ENCODE results near the gene PSMB10. TPM values are rescaled to one million over a fixed set of nuclear protein-coding genes. Genes with fewer than 3 reads are reported as not detected.

PSMB10 gene
- total and polyA plus RNA-seq, 2 donors (not counting 1 experiment from before 2014, with no cell fraction given): 18.1 to 66.9 TPM

- no peaks in the 10 kb centered on the region for H4K20me1 ChIP-seq (ENCODE audit: control insufficient read depth, extremely low read depth, insufficient read depth, low read length)
- no peaks in the 10 kb centered on the region for H3K27me3 ChIP-seq (ENCODE audit: control insufficient read depth, insufficient read depth, low read length)
- peaks cover 14% of the 10 kb centered on the region for H3K36me3 ChIP-seq (ENCODE audit: control insufficient read depth, insufficient read depth, low read length)
- H3K4me2 ChIP-seq (ENCODE audit: extremely low read depth, insufficient read depth, low read length): no peak overlapping the region
- TF ChIP-seq EZH2 (IDR thresholded peaks at IDR 0.05; ENCODE audit: low read length, missing control alignments) (no peak), CTCF (conservative IDR thresholded peaks at IDR 0.05 in 1 of 2, IDR thresholded peaks at IDR 0.05 in 1 of 2; ENCODE audit: low read depth in 1 of 2, low read length in 2 of 2) (no peak)
- peaks cover 8% of the 10 kb centered on the region for H3K4me1 ChIP-seq (ENCODE audit: control insufficient read depth, extremely low read depth, insufficient read depth, low read length)
- no peak for DNase-seq (ENCODE audit: low read depth in 2 of 2)
- no peak overlapping the region for H3K9ac ChIP-seq (ENCODE audit: insufficient read depth, low read length)
- H3K79me2 ChIP-seq (ENCODE audit: control insufficient read depth, insufficient read depth, low read length): no peaks in the 10 kb centered on the region
- no peak overlapping the region for H2AFZ ChIP-seq (ENCODE audit: low read length)
- no peak overlapping the region for H3K27ac ChIP-seq (ENCODE audit: insufficient read depth, low read length)
- H3K9me3 ChIP-seq (ENCODE audit: control insufficient read depth, insufficient read depth, low read depth, low read length): no peaks in the 10 kb centered on the region
- no peak overlapping the region for H3K4me3 ChIP-seq (replicated peaks in 1 of 4; ENCODE audit: control extremely low read depth in 1 of 4, insufficient read depth in 1 of 4, low read depth in 3 of 4, low read length in 4 of 4)
Observed at GRCh38 chr16:67930678-67931211, 5.9 kb downstream of the PSMB10 start.

- peaks cover 14% of the 10 kb centered on the region for H3K36me3 ChIP-seq (ENCODE audit: control insufficient read depth, insufficient read depth, low read length)
- H3K4me3 ChIP-seq (replicated peaks in 1 of 4; ENCODE audit: control extremely low read depth in 1 of 4, insufficient read depth in 1 of 4, low read depth in 3 of 4, low read length in 4 of 4): no peak overlapping the region
- H3K27ac ChIP-seq (ENCODE audit: insufficient read depth, low read length): no peak overlapping the region
- H2AFZ ChIP-seq (ENCODE audit: low read length): no peak overlapping the region
- no peaks in the 10 kb centered on the region for H3K27me3 ChIP-seq (ENCODE audit: control insufficient read depth, insufficient read depth, low read length)
- no peaks in the 10 kb centered on the region for H3K79me2 ChIP-seq (ENCODE audit: control insufficient read depth, insufficient read depth, low read length)
- H3K4me2 ChIP-seq (ENCODE audit: extremely low read depth, insufficient read depth, low read length): no peak overlapping the region
- H4K20me1 ChIP-seq (ENCODE audit: control insufficient read depth, extremely low read depth, insufficient read depth, low read length): no peaks in the 10 kb centered on the region
- DNase-seq (ENCODE audit: low read depth in 2 of 2): no peak
- H3K9ac ChIP-seq (ENCODE audit: insufficient read depth, low read length): no peak overlapping the region
- peaks cover 8% of the 10 kb centered on the region for H3K4me1 ChIP-seq (ENCODE audit: control insufficient read depth, extremely low read depth, insufficient read depth, low read length)
- H3K9me3 ChIP-seq (ENCODE audit: control insufficient read depth, insufficient read depth, low read depth, low read length): no peaks in the 10 kb centered on the region
- TF ChIP-seq EZH2 (IDR thresholded peaks at IDR 0.05; ENCODE audit: low read length, missing control alignments) (no peak), CTCF (conservative IDR thresholded peaks at IDR 0.05 in 1 of 2, IDR thresholded peaks at IDR 0.05 in 1 of 2; ENCODE audit: low read depth in 1 of 2, low read length in 2 of 2) (no peak)
Observed at GRCh38 chr16:67930191-67930590, 6.5 kb downstream of the PSMB10 start.

GRCh38 chr16:67928561-67929364 is 7.9 kb downstream of the PSMB10 start:
- H3K79me2 ChIP-seq (ENCODE audit: control insufficient read depth, insufficient read depth, low read length): no peaks in the 10 kb centered on the region
- H3K9me3 ChIP-seq (ENCODE audit: control insufficient read depth, insufficient read depth, low read depth, low read length): no peaks in the 10 kb centered on the region
- H3K9ac ChIP-seq (ENCODE audit: insufficient read depth, low read length): no peak overlapping the region
- H3K36me3 ChIP-seq (ENCODE audit: control insufficient read depth, insufficient read depth, low read length): peaks cover 14% of the 10 kb centered on the region
- H3K27me3 ChIP-seq (ENCODE audit: control insufficient read depth, insufficient read depth, low read length): no peaks in the 10 kb centered on the region
- DNase-seq (ENCODE audit: low read depth in 2 of 2): peak; percentile 22 to 58
- H3K27ac ChIP-seq (ENCODE audit: insufficient read depth, low read length): no peak overlapping the region
- TF ChIP-seq EZH2 (IDR thresholded peaks at IDR 0.05; ENCODE audit: low read length, missing control alignments): no peak
- peak; percentile 75 to 92 for TF ChIP-seq CTCF (conservative IDR thresholded peaks at IDR 0.05 in 1 of 2, IDR thresholded peaks at IDR 0.05 in 1 of 2; ENCODE audit: low read depth in 1 of 2, low read length in 2 of 2)
- no peak overlapping the region for H3K4me2 ChIP-seq (ENCODE audit: extremely low read depth, insufficient read depth, low read length)
- H3K4me1 ChIP-seq (ENCODE audit: control insufficient read depth, extremely low read depth, insufficient read depth, low read length): no peaks in the 10 kb centered on the region
- no peak overlapping the region for H3K4me3 ChIP-seq (replicated peaks in 1 of 4; ENCODE audit: control extremely low read depth in 1 of 4, insufficient read depth in 1 of 4, low read depth in 3 of 4, low read length in 4 of 4)
- H2AFZ ChIP-seq (ENCODE audit: low read length): no peak overlapping the region
- H4K20me1 ChIP-seq (ENCODE audit: control insufficient read depth, extremely low read depth, insufficient read depth, low read length): no peaks in the 10 kb centered on the region

Data from fibroblast of lung (primary cell).